Smooth muscle cell of the brain vasculature (primary cell): Measurements from ENCODE around the gene ZMYND15.
"Not testable (repeated sequence)": the region's sequence is repeated elsewhere in the genome, so short reads cannot be mapped to it uniquely, and the experiment has no call there.

ENCODE experiments used
- DNase-seq: peaks from one replicate; pipeline ENCODE4 v3.0.0-alpha.2; 2012; ENCODE audit warnings: low read depth, low spot score

ZMYND15 gene, protein sequence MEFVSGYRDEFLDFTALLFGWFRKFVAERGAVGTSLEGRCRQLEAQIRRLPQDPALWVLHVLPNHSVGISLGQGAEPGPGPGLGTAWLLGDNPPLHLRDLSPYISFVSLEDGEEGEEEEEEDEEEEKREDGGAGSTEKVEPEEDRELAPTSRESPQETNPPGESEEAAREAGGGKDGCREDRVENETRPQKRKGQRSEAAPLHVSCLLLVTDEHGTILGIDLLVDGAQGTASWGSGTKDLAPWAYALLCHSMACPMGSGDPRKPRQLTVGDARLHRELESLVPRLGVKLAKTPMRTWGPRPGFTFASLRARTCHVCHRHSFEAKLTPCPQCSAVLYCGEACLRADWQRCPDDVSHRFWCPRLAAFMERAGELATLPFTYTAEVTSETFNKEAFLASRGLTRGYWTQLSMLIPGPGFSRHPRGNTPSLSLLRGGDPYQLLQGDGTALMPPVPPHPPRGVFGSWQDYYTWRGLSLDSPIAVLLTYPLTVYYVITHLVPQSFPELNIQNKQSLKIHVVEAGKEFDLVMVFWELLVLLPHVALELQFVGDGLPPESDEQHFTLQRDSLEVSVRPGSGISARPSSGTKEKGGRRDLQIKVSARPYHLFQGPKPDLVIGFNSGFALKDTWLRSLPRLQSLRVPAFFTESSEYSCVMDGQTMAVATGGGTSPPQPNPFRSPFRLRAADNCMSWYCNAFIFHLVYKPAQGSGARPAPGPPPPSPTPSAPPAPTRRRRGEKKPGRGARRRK

GRCh38 chr17:4739122-4740024 is at the start of gene ZMYND15, which contains the start of gene CXCL16:
Gene ZMYND15 (plus strand): TSS chr17:4739833. CDS start chr17:4740549, 716 bp downstream.
Gene CXCL16 (minus strand): TSS chr17:4739928. CDS start chr17:4739339, 589 bp downstream.
- DNase-seq: no peak

GRCh38 chr17:4689872-4690271 is 49.8 kb upstream of the ZMYND15 start:
- not testable (repeated sequence) for DNase-seq

- DNase-seq: no peak
These were observed 48.9 kb upstream of the ZMYND15 start for GRCh38 chr17:4690745-4691144.

- DNase-seq: no peak
These were observed 47.9 kb upstream of the ZMYND15 start for GRCh38 chr17:4691686-4692085.

DNA sequence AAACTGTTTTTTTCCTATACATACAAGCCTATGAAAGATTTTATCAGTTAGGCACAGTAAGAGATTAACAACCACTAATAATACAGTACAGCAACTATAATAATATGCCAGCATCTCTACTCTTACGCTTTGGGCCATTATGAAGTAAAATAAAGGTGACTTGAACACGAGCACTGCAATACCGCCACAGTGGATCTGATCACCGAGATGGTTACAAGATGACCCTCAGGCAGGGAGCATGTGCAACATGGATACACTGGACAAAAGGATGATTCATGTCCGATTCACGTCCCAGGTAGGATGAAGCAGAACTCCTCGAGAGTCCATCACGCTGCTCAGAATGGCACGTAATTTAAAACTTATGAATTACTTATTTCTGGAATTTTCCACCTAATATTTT is 46.2 kb upstream of the ZMYND15 start:
- DNase-seq: no peak

GRCh38 chr17:4696437-4696805 is 43.2 kb upstream of the ZMYND15 start:
- DNase-seq: no peak

DNA sequence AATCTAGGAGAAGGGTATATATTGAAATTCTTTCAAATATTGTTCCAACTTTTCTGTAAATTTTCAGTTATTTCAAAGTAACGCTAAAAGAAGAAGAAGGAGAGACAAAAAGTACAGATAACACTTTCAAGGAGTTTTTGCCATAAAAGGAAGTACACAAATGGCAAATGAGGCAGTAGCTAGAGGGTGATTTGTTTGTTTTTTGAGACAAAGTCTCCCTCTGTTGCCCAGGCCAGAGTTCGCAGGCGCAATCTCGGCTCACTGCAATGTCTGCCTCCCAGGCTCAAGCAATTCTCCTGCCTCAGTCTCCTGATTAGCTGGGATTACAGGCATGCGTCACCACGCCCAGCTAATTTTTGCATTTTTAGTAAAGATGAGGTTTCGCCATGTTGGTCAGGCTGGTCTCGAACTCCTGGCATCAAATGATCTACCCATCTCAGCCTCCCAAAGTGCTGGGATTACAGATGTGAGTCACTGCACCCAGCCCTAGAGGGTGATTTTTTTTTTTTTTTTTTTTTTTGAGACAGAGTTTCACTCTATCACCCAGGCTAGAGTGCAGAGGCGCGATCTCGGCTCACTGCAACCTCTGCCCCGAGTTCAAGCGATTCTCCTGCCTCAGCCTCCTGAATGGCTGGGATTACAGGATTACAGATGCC is 40.1 kb upstream of the ZMYND15 start:
- not testable (repeated sequence) for DNase-seq

- DNase-seq: no peak
These were observed 38.5 kb upstream of the ZMYND15 start for GRCh38 chr17:4701116-4701515.

- no peak for DNase-seq
These were observed 36.3 kb upstream of the ZMYND15 start for GRCh38 chr17:4703330-4703691.

GRCh38 chr17:4704574-4704907 is 35.1 kb upstream of the ZMYND15 start:
- not testable (repeated sequence) for DNase-seq

- no peak for DNase-seq
These were observed 34.6 kb upstream of the ZMYND15 start for GRCh38 chr17:4704991-4705390.

DNA sequence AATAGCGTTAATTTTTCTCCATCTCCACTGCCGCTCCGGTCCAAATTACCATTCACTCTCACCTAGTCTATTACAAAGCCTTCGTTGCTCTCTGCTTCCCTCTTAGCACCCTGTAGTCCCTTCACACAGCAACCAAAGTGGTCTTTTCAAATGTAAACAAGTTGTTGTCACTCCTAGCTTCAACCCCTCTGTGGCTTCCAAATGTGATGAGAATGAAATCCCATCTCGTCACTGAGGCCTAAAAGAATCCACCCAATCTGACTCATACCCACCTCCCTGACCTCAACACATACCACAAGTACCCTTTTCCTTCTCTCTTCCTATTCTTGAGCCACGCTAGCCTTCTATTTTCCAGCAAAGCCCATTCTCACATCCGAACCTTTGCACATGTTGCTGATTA is 33.5 kb upstream of the ZMYND15 start:
- DNase-seq: no peak

DNA sequence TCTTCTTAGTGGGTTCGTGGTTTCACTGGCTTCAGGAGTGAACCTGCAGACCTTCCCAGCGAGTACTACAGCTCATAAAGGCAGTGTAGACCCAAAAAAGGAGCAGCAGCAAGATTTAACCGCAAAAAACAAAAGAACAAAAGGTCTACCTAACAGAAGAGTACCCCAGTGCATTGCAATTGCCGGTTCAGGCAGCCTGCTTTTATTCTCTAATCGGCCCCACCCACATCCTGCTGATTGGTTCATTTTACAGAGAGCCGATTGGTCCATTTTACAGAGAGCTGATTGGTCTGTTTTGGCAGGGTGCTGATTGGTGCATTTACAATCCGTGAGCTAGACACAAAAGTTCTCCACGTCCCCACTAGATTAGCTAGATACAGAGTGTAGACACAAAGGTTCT is 31.2 kb upstream of the ZMYND15 start:
- no peak for DNase-seq

- peak; percentile 96 for DNase-seq
These were observed 29.6 kb upstream of the ZMYND15 start, which contains the start of gene ARRB2 for GRCh38 chr17:4709794-4710692. Gene ARRB2 (plus strand): TSS chr17:4710632. CDS start chr17:4710722, 90 bp downstream.

DNA sequence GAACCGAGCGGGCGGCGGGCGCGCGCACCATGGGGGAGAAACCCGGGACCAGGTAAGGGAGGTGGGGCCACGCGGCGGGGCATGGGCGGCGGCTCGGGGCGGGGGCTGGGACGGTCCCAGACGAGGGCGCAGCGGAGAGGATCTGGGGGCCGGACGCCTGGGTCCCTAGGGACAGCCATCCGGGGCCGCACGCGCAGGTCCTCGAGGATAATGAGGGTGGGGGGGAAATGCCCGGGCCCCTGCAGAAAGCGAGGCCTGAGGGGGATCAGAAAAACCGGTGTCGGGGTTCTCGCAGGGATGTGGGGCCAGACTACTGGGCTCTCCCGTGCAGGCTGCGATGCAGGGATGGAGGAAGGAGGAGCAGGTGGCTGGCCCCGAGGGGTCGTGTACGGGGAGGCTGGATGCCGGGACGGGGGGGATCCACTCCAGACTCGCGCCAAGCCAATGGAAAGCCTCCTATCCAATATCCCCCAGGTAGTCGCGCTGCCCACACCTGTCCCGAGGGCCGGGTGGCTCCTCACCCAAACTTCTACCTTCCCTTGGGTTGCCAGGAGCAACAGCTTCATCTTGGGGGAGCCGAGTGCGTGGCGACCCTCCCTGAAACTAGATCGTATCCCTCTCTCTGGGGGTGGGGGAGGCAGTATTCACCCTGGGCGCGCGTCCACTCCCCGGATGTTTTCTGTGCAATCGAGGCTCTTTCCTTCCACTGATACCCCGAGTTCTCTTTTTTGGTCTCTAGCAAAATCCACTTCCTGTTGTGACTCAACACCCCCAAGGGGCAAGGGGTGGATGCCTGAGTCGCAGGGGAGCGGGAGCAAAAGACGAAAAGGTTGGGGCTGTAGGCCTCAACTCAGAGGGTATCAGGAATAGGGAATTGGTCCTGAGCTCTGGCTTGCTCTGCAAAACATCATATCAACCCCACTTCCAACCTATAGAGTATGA is 28.7 kb upstream of the ZMYND15 start:
- no peak for DNase-seq

GRCh38 chr17:4711661-4712181 is 27.9 kb upstream of the ZMYND15 start:
- DNase-seq: no peak

DNA sequence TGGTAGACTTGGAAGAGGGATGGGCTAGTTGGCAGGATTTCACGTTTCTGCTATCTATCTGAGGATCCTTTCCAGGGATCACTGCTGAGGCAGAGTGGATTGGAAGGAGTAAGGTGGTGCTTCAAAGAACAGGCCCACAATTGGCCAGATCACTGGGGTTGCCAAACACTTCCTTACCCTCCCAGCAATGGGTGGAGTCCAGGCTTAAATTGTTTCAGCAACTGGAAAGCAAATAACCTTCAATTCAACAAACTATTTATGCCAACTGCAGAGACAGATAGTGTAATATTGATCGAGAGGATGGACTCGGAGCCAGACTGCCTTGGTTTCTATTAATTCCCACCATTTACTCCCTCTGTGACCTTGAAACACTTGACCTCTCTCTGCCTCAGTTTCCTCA is 27.1 kb upstream of the ZMYND15 start:
- no peak for DNase-seq

DNA sequence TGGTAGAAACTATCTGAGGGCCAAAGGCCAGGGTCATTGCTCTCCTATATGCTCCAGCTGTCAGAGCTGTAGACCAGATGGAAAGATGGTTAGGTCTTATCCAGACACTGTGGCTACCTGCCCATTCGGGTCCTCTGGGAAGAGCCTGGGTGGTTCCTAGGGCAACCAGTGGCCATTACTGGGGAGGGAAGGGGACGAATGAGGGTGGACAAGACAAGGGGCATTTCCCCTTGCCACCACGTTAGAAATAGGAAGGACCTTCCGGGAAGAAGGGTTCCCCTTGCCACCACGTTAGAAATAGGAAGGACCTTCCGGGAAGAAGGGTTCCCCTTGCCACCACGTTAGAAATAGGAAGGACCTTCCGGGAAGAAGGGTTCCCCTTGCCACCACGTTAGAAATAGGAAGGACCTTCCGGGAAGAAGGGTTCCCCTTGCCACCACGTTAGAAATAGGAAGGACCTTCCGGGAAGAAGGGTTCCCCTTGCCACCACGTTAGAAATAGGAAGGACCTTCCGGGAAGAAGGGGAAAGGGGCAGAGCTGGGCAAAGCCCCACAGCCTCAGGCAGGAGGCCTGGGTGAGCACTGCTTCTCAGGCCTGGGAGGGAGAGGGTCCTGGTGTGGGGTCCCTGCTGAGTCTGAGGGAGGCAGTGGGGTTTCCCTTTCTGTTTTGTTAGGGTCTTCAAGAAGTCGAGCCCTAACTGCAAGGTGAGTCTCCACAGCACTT is 25.1 kb upstream of the ZMYND15 start:
- DNase-seq: not testable (repeated sequence)
